ENCODE results near the gene PRKAR1B.

Gene PRKAR1B

GRCh38 chr7:584122-584465 lies 143.0 kb downstream of the PRKAR1B start:
- DNase-seq, result peak; percentile 91 to 92

GRCh38 chr7:583410-584121 lies 143.5 kb downstream of the PRKAR1B start:
- no peak for DNase-seq

- DNase-seq, result no peak
Measured at GRCh38 chr7:582931-583330, 144.2 kb downstream of the PRKAR1B start.

GRCh38 chr7:582081-582835 lies 144.8 kb downstream of the PRKAR1B start:
- DNase-seq, result no peak

- DNase-seq, result no peak
Measured at GRCh38 chr7:578386-578785, 148.7 kb downstream of the PRKAR1B start.

GRCh38 chr7:577741-578370 lies 149.2 kb downstream of the PRKAR1B start:
- no peak for DNase-seq

GRCh38 chr7:577278-577665 lies 149.8 kb downstream of the PRKAR1B start:
- no peak for DNase-seq

- no peak for DNase-seq
Measured at GRCh38 chr7:576524-577277, 150.4 kb downstream of the PRKAR1B start.

GRCh38 chr7:575425-576366 lies 151.4 kb downstream of the PRKAR1B start:
- no peak for DNase-seq

GRCh38 chr7:574661-575395 lies 152.3 kb downstream of the PRKAR1B start:
- no peak for DNase-seq

- DNase-seq, result no peak
Measured at GRCh38 chr7:573933-574381, 153.1 kb downstream of the PRKAR1B start.

- no peak for DNase-seq
Measured at GRCh38 chr7:573269-573932, 153.7 kb downstream of the PRKAR1B start.

GRCh38 chr7:572416-573268 lies 154.4 kb downstream of the PRKAR1B start:
- no peak for DNase-seq

GRCh38 chr7:571718-572415 lies 155.2 kb downstream of the PRKAR1B start:
- DNase-seq, result no peak

- no peak for DNase-seq
Measured at GRCh38 chr7:571096-571717, 155.9 kb downstream of the PRKAR1B start.

GRCh38 chr7:570801-571070 lies 156.3 kb downstream of the PRKAR1B start:
- no peak for DNase-seq

- no peak for DNase-seq
Measured at GRCh38 chr7:569996-570800, 156.9 kb downstream of the PRKAR1B start.

Data from activated CD4-positive, alpha-beta T cell treated with anti-CD3 and anti-CD28 coated beads, Interleukin-2, amount 50 U/mL, for 4 hours (primary cell).